ENCODE measurements around the gene LTA4H. TPM values are rescaled to one million over a fixed set of nuclear protein-coding genes. Genes with fewer than 3 reads are reported as not detected.

Gene LTA4H
- total RNA-seq, 2 donors from 2014 or later = 41.2 to 57.6 TPM

DNA sequence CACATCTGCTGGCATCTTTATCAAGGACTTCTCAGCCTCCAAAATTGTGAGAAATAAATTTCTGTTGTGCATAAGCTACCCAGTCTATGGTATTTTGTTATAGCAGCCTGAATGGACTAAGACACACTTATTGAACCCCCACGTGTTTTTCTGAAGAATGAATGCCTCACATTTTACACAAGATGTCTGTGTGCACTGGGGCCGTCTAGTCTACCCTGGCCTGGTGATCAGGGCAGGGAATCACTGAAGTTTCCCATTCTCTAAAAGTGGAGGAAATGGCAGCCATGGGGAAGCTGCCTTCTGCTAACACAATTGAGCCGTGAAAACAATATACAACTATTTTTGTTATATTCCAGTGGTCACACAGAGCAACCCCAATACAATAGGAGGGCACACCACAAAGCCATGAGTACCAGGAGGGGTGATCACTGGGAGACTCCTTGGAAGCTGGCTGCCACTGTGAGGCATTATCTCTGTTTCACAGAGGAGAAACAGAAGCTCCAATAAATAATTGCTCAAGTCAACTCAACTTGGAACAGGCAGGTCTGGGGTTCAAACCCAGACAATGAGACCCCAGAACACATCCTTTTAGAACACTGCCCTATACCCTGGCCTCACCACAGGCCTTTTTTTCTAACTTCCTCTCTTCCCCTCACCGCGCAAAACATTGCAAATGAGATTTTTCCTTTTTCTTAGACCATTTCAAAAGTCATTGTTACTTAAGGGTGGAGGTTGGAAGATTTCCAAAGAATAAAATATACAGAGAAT, 18.3 kb upstream of the LTA4H start:
- intact Hi-C loops (cut with DNase I) = no loop called here
- Histone ChIP-seq H3K36me3 (replicated peaks in 1 of 2; ENCODE audit: insufficient read depth in 1 of 2, low read depth in 2 of 2) (no peaks in the 10 kb centered on the region), H3K4me1 (peaks cover 4% of the 10 kb centered on the region), H3K27me3 (no peaks in the 10 kb centered on the region), H3K4me3 (no peak overlapping the region), H3K9me3 (no peaks in the 10 kb centered on the region), H3K27ac (peak overlapping the region in 1 of 4 donors; percentile 30)
- ATAC-seq (no peak), DNase-seq (no peak)
- TF ChIP-seq POLR2A (IDR thresholded peaks at IDR 0.05) = no peak
- TF ChIP-seq, protein P1, sequence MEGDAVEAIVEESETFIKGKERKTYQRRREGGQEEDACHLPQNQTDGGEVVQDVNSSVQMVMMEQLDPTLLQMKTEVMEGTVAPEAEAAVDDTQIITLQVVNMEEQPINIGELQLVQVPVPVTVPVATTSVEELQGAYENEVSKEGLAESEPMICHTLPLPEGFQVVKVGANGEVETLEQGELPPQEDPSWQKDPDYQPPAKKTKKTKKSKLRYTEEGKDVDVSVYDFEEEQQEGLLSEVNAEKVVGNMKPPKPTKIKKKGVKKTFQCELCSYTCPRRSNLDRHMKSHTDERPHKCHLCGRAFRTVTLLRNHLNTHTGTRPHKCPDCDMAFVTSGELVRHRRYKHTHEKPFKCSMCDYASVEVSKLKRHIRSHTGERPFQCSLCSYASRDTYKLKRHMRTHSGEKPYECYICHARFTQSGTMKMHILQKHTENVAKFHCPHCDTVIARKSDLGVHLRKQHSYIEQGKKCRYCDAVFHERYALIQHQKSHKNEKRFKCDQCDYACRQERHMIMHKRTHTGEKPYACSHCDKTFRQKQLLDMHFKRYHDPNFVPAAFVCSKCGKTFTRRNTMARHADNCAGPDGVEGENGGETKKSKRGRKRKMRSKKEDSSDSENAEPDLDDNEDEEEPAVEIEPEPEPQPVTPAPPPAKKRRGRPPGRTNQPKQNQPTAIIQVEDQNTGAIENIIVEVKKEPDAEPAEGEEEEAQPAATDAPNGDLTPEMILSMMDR (IDR thresholded peaks at IDR 0.05) = no peak
- 81 to 91% methylated on average over 4 to 5 of the region's 5 CpGs for WGBS, 2 donors

DNA sequence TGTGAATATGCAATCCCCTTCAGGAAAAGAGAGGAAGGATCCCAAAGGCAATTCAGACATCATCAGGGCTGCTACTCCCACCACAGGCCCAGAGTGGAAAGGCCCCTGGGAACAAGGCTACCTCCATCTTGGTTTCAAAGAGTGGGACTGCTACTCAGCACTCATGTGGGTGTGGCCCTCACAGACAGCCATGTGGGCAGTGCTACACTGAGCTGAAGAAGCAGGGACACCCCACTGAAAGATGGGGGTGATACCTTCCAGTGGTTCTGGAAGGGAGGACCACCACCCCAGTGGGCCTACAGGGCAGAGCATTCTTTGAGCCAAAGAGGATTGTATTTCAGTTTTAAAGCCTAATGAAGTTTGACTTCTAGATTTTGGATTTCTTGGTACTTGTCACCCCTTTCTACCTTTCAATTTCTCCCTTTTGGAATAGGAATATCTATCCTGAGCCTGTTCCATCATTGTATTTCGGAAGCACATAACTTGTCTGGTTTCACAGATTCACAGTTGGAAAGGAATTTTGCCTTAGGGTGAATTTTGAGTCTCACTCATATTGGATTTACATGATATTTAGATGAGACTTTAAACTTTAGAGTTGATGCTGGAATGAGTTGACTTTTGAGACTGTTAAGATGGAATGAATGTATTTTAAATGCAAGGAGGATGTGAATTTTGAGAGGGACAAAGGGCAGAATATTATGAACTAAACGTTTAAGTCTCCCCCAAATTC, 16.5 kb upstream of the LTA4H start:
- ATAC-seq = no peak
- no peaks in the 10 kb centered on the region for H3K27me3 ChIP-seq
- 61 to 70% methylated on average over 2 of the region's 2 CpGs for WGBS, 2 donors
- H3K4me3 ChIP-seq = no peak overlapping the region
- intact Hi-C loops (cut with DNase I) = no loop called here
- no peaks in the 10 kb centered on the region for H3K9me3 ChIP-seq
- no peak for DNase-seq
- H3K36me3 ChIP-seq (replicated peaks in 1 of 2; ENCODE audit: insufficient read depth in 1 of 2, low read depth in 2 of 2) = no peaks in the 10 kb centered on the region
- H3K27ac ChIP-seq = no peak overlapping the region
- no peak for TF ChIP-seq POLR2A (IDR thresholded peaks at IDR 0.05)
- TF ChIP-seq, protein P1 (IDR thresholded peaks at IDR 0.05) = no peak
- peaks cover 22% of the 10 kb centered on the region for H3K4me1 ChIP-seq

DNA sequence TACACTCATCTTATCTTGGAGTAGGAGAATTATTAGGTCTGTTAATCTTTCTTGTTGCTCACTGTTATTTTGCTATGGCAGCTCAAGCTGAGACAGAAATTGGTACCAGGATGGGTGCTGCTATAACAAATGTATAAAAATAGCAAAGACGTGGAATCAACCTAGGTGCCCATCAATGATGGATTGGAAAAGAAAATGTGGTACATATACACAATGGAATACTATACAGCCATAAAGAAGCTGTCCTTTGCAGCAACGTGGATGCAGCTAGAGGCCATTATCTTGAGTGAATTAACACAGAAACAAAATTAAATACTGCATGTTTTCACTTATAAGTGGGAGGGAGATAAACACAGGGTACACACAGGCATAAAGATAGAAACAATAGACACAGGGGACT, 14.8 kb upstream of the LTA4H start:
- ATAC-seq (no peak), DNase-seq (no peak)
- Histone ChIP-seq H3K27me3 (no peaks in the 10 kb centered on the region), H3K36me3 (replicated peaks in 1 of 2; ENCODE audit: insufficient read depth in 1 of 2, low read depth in 2 of 2) (no peaks in the 10 kb centered on the region), H3K27ac (no peak overlapping the region), H3K4me1 (peaks cover 34% of the 10 kb centered on the region), H3K4me3 (no peak overlapping the region), H3K9me3 (no peaks in the 10 kb centered on the region)
- no peak for TF ChIP-seq POLR2A (IDR thresholded peaks at IDR 0.05)
- TF ChIP-seq, protein P1 (IDR thresholded peaks at IDR 0.05) = no peak
- intact Hi-C loops (cut with DNase I) = no loop called here
- 61 to 66% methylated on average over 2 of the region's 2 CpGs for WGBS, 2 donors

DNA sequence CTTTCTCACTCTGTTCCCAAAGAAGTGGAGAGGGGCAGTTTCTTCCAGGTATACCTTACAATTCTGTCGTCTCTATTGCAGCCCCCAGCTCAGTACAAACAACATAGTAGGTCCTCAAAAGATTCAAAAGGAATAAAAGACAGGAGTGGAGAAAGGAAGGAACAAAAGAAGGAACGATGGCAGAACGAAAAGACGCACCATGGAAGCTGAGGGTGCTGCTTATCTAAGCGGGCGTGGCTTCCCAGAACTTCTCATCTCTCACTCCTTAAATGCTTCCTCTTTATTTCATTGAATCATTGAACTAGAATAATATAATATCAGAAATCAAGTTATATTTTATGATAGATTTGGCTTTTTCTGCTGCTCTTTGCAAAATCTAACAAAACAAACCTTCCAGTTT, 13.7 kb upstream of the LTA4H start:
- Histone ChIP-seq H3K36me3 (replicated peaks in 1 of 2; ENCODE audit: insufficient read depth in 1 of 2, low read depth in 2 of 2) (no peaks in the 10 kb centered on the region), H3K9me3 (no peaks in the 10 kb centered on the region), H3K27me3 (no peaks in the 10 kb centered on the region), H3K4me1 (peaks cover 34% of the 10 kb centered on the region), H3K4me3 (no peak overlapping the region), H3K27ac (no peak overlapping the region)
- intact Hi-C loops (cut with DNase I) = no loop called here
- TF ChIP-seq, protein P1 (IDR thresholded peaks at IDR 0.05) = no peak
- no peak for TF ChIP-seq POLR2A (IDR thresholded peaks at IDR 0.05)
- DNase-seq (no peak), ATAC-seq (no peak)
- WGBS, 2 donors = 74 to 88% methylated on average over 6 of the region's 6 CpGs
